Ecto neural progenitor cell (in vitro differentiated cells): Measurements from ENCODE around the gene FGGY.
"Not testable (repeated sequence)": the region's sequence is repeated elsewhere in the genome, so short reads cannot be mapped to it uniquely, and the experiment has no call there.

Source experiments
- DNase-seq: peaks from one replicate; pipeline ENCODE4 v3.0.0-alpha.2; 2018; ENCODE audit warnings: low spot score

The FGGY gene

GRCh38 chr1:59288046-59288445 is 8.8 kb upstream of the FGGY start:
- no peak for DNase-seq

GRCh38 chr1:59289570-59289969 is 7.3 kb upstream of the FGGY start:
- DNase-seq, result no peak

- DNase-seq, result peak; percentile 50
Observed at GRCh38 chr1:59290193-59290949, 6.5 kb upstream of the FGGY start.

- no peak for DNase-seq
Observed at GRCh38 chr1:59291561-59291960, 5.3 kb upstream of the FGGY start.

GRCh38 chr1:59292562-59292961 is 4.3 kb upstream of the FGGY start:
- DNase-seq, result no peak

- DNase-seq, result no peak
Observed at GRCh38 chr1:59293206-59293605, 3.7 kb upstream of the FGGY start.

GRCh38 chr1:59293849-59294248 is 3.0 kb upstream of the FGGY start:
- no peak for DNase-seq

GRCh38 chr1:59294423-59294822 is 2.5 kb upstream of the FGGY start:
- no peak for DNase-seq

- no peak for DNase-seq
Observed at GRCh38 chr1:59295618-59296017, 1.3 kb upstream of the FGGY start.

- DNase-seq, result no peak
Observed at GRCh38 chr1:59298026-59298583, 1.2 kb downstream of the FGGY start.

- DNase-seq, result no peak
Observed at GRCh38 chr1:59298710-59299346, 1.9 kb downstream of the FGGY start.

GRCh38 chr1:59299670-59300069 is 2.8 kb downstream of the FGGY start:
- not testable (repeated sequence) for DNase-seq

GRCh38 chr1:59302297-59302696 is 5.4 kb downstream of the FGGY start:
- no peak for DNase-seq

- DNase-seq, result no peak
Observed at GRCh38 chr1:59302871-59303270, 6.0 kb downstream of the FGGY start.

- no peak for DNase-seq
Observed at GRCh38 chr1:59305188-59305587, 8.3 kb downstream of the FGGY start.

- no peak for DNase-seq
Observed at GRCh38 chr1:59307591-59307990, 10.7 kb downstream of the FGGY start.

- no peak for DNase-seq
Observed at GRCh38 chr1:59308839-59309238, 11.9 kb downstream of the FGGY start.

- no peak for DNase-seq
Observed at GRCh38 chr1:59309392-59309791, 12.5 kb downstream of the FGGY start.

- DNase-seq, result no peak
Observed at GRCh38 chr1:59309795-59310548, 13.1 kb downstream of the FGGY start.

- no peak for DNase-seq
Observed at GRCh38 chr1:59310549-59311250, 13.8 kb downstream of the FGGY start.

GRCh38 chr1:59314776-59315528 is 18.1 kb downstream of the FGGY start:
- DNase-seq, result no peak
